Panc1 (cell line): ENCODE results near the gene PEF1. TPM values are rescaled to one million over a fixed set of nuclear protein-coding genes. Genes with fewer than 3 reads are reported as not detected.
A peak's percentile ranks its signal among the peaks of the same experiment; 100 is the strongest.

ENCODE experiments used
- ATAC-seq: fragments of 200-7000 bp; cut with Tn5 transposase; 2 replicates; pipeline ENCODE4 v1.9.1; 2020; ENCODE audit warnings: mild to moderate bottlenecking, moderate library complexity
- BruUV-seq: library from RNA; stranded (reverse); fragments of 400-500 nt; replicated peaks from 2 replicates; lab custom pipeline; 2021; lab: Mats Ljungman, UMichigan
- CTCF ChIA-PET: fragments of 300-600 bp; sonication (Branson Sonifier 250); formaldehyde crosslinking; loops from one replicate; lab custom pipeline; 2022; ENCODE audit warnings: antibody characterized with exemption; lab: Charles Lee
- POLR2A ChIA-PET: fragments of 300-600 bp; sonication (Branson Sonifier 250); formaldehyde crosslinking; loops from one replicate; lab custom pipeline; 2022; ENCODE audit warnings: antibody characterized with exemption; lab: Charles Lee
- DNase-seq: peaks from one replicate; pipeline ENCODE4 v3.0.0-alpha.2; 2010; ENCODE audit warnings: low read depth, low spot score
- H3K27ac ChIP-seq: 2 replicates; pipeline ENCODE4 v1.5.1; 2011; ENCODE audit warnings: mild to moderate bottlenecking, low read length, inconsistent platforms
- H3K27me3 ChIP-seq: fragments of 200-500 bp; sonication (Bioruptor generic); 2 replicates; pipeline ENCODE4 v1.6.0; 2014; ENCODE audit warnings: low read length, inconsistent platforms; ENCODE audit not compliant: control insufficient read depth, insufficient read depth
- H3K36me3 ChIP-seq: fragments of 200-500 bp; sonication (Bioruptor generic); 2 replicates; pipeline ENCODE4 v1.5.1; 2014; ENCODE audit warnings: inconsistent platforms, mild to moderate bottlenecking, low read length, moderate library complexity; ENCODE audit not compliant: control insufficient read depth, insufficient read depth
- H3K4me1 ChIP-seq: 2 replicates; pipeline ENCODE4 v1.5.1; 2011; ENCODE audit warnings: inconsistent platforms, mild to moderate bottlenecking, low read length, moderate library complexity; ENCODE audit not compliant: control insufficient read depth, insufficient read depth
- H3K4me3 ChIP-seq, 2 experiments: 2 replicates each; pipeline ENCODE4 v1.5.1; 2011 to 2012; ENCODE audit warnings: low read depth in 2 of 2, low read length in 2 of 2, mild to moderate bottlenecking in 2 of 2, inconsistent platforms in 1 of 2, moderate library complexity in 1 of 2
- H3K9me3 ChIP-seq: fragments of 200-500 bp; sonication (Bioruptor generic); 2 replicates; pipeline ENCODE4 v1.5.1; 2014; ENCODE audit warnings: low read depth, mild to moderate bottlenecking, inconsistent platforms, low read length, moderate library complexity; ENCODE audit not compliant: control insufficient read depth, insufficient read depth
- CTCF ChIP-seq: fragments of 450-650 bp; IDR thresholded peaks from 2 replicates; pipeline ENCODE4 v1.5.1; 2017; ENCODE audit warnings: mild to moderate bottlenecking
- POLR2AphosphoS5 ChIP-seq: IDR thresholded peaks from 2 replicates; pipeline ENCODE4 v1.6.1; 2012; ENCODE audit warnings: mild to moderate bottlenecking, low read depth, low read length, moderate library complexity
- REST ChIP-seq, 2 experiments: IDR thresholded peaks; 2 replicates each; pipeline ENCODE4 v1.6.1; 2011 to 2012; ENCODE audit warnings: low read depth in 2 of 2, control low read depth in 1 of 2, low read length in 1 of 2, mild to moderate bottlenecking in 1 of 2, moderate library complexity in 1 of 2; ENCODE audit not compliant: insufficient read depth in 1 of 2
- SIN3A ChIP-seq: IDR thresholded peaks from 2 replicates; pipeline ENCODE4 v1.6.1; 2012; ENCODE audit warnings: low read depth, mild to moderate bottlenecking, low read length, moderate library complexity, borderline replicate concordance; ENCODE audit not compliant: insufficient read depth
- TCF7L2 ChIP-seq: IDR thresholded peaks from 2 replicates; pipeline ENCODE4 v1.6.1; 2011; ENCODE audit warnings: mild to moderate bottlenecking, low read depth, low read length, inconsistent platforms
- in situ Hi-C: cut with HindIII; loops from 2 replicates; pipeline ENCODE4 v1.10.0; 2016; ENCODE audit warnings: low sequenced_read_pairs, low pct_unique_long_range_greater_than_20kb
- intact Hi-C: fragments of 100-400 bp; cut with micrococcal nuclease; formaldehyde crosslinking; loops from one replicate; pipeline ENCODE4 v1.10.0; 2022; ENCODE audit not compliant: unreplicated experiment
- total RNA-seq: library from RNA; stranded (reverse); gene quantifications from one replicate; pipeline ENCODE4 v1.2.1, GENCODE V29; 2021; ENCODE audit not compliant: unreplicated experiment

The PEF1 gene
- total RNA-seq, 1 experiment from 2014 or later, result 58.4 TPM

- in situ Hi-C loops (no loop called here), intact Hi-C loops (no loop called here)
- Histone ChIP-seq H3K36me3 (no peaks in the 10 kb centered on the region; the same call in 1 of the 2 replicates), H3K27ac (no peak overlapping the region), H3K9me3 (no peaks in the 10 kb centered on the region), H3K4me3 (no peak overlapping the region), H3K27me3 (no peaks in the 10 kb centered on the region), H3K4me1 (peaks cover 22% of the 10 kb centered on the region)
- TF ChIP-seq TCF7L2, result no peak
- no peak for TF ChIP-seq SIN3A
- no peak for TF ChIP-seq REST (IDR thresholded peaks at IDR 0.05; ENCODE audit: insufficient read depth in 1 of 2, low read depth in 2 of 2, low read length in 1 of 2)
- TF ChIP-seq CTCF, result no peak
- TF ChIP-seq POLR2AphosphoS5, result no peak
- no TSS peak for BruUV-seq
- ChIA-PET POLR2A (interaction anchor here (0.5 kb wide), 1 partner anchor 161 kb away, joined by 20 read pairs; no protein-coding TSS in a partner anchor), CTCF (no interaction called here)
- ATAC-seq (no peak), DNase-seq (no peak)
Measured at GRCh38 chr1:31642897-31643296, 1.8 kb downstream of the PEF1 start.

- DNase-seq (no peak), ATAC-seq (no peak)
- Histone ChIP-seq H3K4me3 (no peak overlapping the region), H3K36me3 (no peaks in the 10 kb centered on the region; the same call in 1 of the 2 replicates), H3K4me1 (peaks cover 22% of the 10 kb centered on the region), H3K27me3 (no peaks in the 10 kb centered on the region), H3K9me3 (no peaks in the 10 kb centered on the region), H3K27ac (0 out of 2 replicates have a peak overlapping the region, but pooled peaks have one; percentile 7)
- in situ Hi-C loops, result no loop called here
- ChIA-PET CTCF (no interaction called here), POLR2A (interaction anchor here (0.5 kb wide), 1 partner anchor 161 kb away, joined by 20 read pairs; no protein-coding TSS in a partner anchor)
- no TSS peak for BruUV-seq
- intact Hi-C loops, result no loop called here
- no peak for TF ChIP-seq REST (IDR thresholded peaks at IDR 0.05; ENCODE audit: insufficient read depth in 1 of 2, low read depth in 2 of 2, low read length in 1 of 2)
- TF ChIP-seq CTCF, result no peak
- TF ChIP-seq SIN3A, result no peak
- no peak for TF ChIP-seq TCF7L2
- TF ChIP-seq POLR2AphosphoS5, result no peak
Measured at GRCh38 chr1:31642366-31642765, 2.3 kb downstream of the PEF1 start.
